Ammon's horn (tissue), 1 donor: ENCODE results near the gene UCK1.

Experiments
- DNase-seq: peaks from one replicate; pipeline ENCODE4 v3.0.0-alpha.2; 2016; ENCODE audit warnings: low spot score

UCK1 gene

GRCh38 chr9:131496844-131497405, 34.1 kb downstream of the UCK1 start:
- no peak for DNase-seq

DNA sequence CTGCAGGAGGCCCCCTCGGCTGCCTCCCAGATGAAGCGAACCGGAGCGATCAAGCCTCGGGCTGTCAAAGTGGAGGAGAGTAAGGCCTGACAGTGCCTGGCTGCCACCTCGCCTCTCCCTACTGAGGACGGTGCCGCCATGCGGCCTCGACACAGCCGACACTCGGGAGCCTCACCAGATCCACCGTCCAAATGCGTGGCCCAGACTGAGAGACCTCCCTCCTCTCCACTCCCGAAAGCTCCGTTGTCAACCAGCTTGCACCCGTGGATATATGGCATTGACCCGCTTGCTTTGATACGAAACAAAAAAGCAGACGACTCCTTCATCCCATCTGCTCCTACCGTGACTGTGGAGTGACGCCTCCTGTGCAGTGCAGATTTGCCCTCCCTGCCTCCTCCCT, 35.3 kb downstream of the UCK1 start:
- DNase-seq, result no peak

DNA sequence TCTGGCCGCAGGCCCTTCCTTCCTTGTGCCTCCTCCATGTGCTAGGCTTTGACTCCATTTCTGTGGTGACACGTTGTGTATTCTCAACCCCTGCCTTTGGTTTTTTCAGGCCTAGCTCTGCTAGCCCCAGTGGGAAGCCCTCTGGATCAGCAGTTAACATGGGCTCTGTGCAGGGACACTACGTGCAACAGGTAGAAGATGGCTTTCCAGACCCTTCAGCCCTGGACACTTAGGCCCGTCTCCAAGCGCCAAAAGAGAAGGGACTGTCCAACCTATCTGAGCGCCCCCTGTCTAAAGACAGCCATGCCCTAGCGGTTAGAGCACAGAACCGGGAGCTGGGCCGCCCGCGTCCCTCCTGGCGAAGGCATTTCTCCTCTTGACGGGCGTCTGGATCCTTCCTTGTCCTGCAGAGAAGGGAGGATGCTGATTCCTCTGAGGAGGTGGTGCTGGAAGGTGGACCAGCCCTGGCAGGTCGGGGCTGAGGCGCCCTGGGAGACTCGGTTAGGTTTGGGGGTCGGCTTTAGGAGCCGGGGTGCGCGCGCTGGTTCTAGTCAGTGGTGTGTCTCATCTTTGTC, 36.7 kb downstream of the UCK1 start:
- DNase-seq, result no peak

GRCh38 chr9:131492070-131492469, 39.0 kb downstream of the UCK1 start:
- no peak for DNase-seq

GRCh38 chr9:131491001-131491710, 39.9 kb downstream of the UCK1 start:
- no peak for DNase-seq

DNA sequence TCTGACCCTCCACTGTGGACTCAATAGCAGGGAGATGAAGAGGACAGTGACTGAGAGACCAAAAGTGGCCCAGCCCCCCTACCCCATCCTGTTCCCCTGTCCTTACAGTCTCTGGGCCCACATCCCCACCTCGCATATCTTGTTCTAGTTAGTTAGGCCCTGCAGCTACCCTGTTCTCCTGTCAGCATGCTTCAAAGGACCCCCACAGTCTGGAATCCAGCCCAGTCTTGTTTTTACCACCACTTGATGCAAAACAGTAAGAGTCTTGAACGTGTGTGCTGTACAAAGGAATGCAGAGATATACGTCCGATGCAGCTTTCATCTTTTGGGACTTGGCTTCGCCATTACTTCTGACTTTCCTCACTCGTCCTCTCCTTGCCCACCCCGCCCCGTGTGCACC, 40.5 kb downstream of the UCK1 start:
- no peak for DNase-seq

DNA sequence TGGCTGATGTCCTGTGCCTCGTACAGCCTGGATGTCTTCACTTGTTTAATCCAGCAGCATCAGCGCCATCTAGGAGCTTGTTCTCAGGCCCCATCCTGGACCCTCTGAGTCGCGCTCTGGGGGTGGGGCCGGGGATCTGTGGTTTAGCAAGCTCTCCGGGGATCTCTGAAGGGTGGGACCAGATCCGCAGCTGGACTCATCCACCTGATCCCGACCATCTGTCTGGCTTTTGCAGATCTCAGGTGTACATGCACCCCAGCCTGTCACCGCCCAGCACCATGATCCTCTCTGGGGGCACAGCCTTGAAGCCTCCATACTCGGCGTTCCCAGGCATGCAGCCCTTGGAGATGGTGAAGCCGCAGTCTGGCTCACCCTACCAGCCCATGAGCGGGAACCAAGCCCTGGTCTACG, 43.4 kb downstream of the UCK1 start:
- no peak for DNase-seq

GRCh38 chr9:131487001-131487400, 44.1 kb downstream of the UCK1 start:
- DNase-seq, result no peak

- DNase-seq, result no peak
Observed at GRCh38 chr9:131485728-131486422, 45.2 kb downstream of the UCK1 start.

GRCh38 chr9:131485206-131485605, 45.9 kb downstream of the UCK1 start:
- DNase-seq, result no peak

GRCh38 chr9:131484560-131485185, 46.4 kb downstream of the UCK1 start:
- no peak for DNase-seq

DNA sequence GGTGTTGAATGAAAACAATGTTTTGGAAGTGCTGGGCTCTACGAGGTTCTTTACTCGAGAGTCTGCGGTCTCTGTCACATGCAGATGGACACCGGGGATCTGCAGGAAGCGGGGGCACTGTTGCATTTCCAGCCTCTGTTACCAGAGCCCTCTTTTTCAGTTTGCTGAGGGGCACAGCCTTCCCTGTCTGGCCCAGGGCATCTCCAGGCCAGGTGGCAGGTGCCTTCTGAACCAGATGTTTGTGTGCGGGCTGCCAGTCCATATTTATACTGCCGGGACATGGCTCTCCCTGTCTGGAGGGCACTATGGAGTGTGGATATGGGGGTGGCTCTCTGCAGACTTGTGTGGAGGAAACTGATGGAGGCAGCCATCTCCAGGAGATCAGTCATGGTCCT, 47.0 kb downstream of the UCK1 start:
- DNase-seq, result no peak

GRCh38 chr9:131483319-131484050, 47.6 kb downstream of the UCK1 start:
- DNase-seq, result no peak

DNA sequence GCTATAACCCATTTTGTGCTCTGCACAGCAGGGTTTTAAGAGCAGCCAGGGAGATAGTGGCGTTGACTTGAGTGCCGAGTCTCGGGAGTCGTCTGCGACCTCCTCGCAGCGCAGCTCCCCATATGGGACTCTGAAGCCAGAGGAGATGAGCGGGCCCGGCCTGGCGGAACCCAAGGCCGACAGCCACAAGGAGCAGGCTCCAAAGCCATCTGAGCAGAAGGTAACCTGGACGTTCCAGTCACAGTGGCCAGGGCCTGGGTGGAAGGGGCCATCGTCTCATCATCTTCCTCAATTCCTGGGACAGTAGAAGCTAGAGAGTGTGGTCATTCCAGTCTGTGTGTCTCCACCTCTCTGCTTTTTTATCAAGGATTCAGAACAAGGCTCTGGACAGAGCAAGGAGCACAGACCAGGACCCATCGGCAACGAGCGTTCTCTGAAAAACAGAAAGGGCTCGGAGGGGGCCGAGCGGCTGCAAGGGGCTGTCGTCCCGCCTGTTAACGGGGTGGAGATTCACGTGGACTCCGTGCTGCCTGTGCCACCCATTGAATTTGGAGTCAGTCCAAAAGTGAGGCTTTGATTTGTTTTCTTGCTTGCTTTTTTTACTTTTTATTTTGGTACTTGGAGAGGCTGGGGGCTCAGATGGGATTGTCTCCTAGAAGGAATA, 48.6 kb downstream of the UCK1 start:
- no peak for DNase-seq

DNA sequence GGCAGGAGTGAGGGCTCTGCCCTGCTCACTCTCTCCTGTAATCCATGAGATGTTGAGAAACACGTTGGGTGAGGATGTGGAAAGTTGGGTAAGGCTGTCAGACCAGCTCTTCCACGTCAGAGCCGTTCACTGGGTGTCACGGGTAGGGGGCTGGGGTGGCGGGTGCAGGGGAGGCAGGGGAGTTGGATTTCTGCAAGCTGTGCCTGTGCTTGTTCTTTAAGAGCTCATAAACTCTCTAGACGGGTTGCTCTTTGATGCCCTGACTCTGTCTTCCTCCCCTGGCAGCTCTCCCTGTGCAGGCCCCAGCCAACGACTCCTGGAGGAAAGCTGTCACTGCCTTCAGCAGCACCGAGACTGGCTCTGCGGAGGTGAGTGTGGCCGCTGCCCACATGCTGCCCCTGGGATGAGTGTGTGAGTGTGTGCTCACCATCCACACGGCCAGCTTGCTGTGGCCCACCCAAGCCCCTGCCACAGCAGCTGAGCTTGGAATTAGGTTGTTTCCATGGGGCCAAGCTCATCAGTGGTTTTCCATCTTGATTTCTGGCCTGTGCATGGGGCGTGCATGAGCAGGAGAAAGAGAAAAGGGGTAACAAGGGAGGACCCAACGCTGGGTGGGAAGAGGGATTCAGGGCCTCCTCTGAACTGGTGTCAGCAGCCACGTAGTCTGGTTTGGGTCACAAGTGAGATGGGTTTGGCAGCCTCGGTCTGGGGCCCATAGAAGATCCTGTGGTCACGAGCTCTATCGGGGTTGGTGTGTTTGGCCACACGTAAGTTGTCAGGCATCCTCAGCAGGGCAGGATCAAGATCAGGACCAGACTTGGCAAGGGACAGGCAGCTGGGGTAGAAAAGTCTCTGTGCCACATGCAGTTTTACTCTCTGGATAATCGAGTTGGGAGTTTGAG, 49.4 kb downstream of the UCK1 start:
- no peak for DNase-seq

- DNase-seq, result no peak
Observed at GRCh38 chr9:131480258-131480657, 50.8 kb downstream of the UCK1 start.

DNA sequence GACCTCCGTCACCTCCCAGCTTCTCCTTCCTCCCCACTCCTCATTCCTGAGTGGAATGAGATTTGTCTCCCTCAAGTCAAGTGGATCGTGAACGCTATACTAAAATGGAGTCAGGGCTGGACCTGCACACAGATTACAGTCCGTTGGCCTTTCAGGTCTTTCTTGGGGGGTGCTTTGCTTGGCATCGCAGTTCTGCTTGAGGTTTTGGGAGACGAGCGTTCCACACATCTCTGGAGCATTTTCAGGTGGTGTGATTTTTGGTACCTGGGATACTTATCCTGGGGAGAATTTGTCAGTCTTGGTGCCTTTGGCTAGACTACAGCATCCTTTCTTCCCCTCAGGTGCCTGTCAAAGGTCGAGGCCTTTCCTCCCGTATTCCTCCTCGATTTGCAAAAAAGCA, 52.2 kb downstream of the UCK1 start:
- no peak for DNase-seq

GRCh38 chr9:131478421-131478868, 52.6 kb downstream of the UCK1 start:
- DNase-seq, result no peak

DNA sequence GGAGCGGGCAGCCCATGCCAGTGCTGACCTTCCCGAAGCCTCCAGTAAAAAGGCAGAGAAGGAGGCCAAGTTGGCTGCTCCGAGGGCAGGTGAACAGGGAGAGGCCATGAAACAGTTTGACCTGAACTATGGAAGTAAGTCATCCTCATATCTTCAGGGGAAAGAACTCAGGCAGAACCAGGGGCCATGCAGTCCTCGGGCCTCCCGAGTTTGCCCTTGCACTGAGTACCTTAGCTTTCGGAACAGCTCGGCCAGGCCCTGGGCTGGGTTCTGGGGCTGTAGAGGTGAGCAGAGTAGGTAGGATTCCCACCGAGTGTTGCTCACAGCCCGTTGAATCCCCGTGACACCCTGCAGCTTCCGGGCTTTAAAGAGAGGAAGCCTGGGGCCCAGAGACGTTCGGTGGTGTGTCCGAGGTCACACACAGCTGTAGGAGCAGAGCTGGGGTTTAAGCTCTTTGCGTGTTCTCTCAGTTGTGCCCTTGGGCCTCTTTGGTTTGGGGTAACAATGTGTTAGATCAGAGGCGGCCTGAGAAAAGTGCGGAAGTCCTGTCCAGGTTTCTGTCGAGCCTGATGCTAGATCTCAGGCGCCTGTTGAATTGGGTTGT, 53.1 kb downstream of the UCK1 start:
- DNase-seq, result no peak

DNA sequence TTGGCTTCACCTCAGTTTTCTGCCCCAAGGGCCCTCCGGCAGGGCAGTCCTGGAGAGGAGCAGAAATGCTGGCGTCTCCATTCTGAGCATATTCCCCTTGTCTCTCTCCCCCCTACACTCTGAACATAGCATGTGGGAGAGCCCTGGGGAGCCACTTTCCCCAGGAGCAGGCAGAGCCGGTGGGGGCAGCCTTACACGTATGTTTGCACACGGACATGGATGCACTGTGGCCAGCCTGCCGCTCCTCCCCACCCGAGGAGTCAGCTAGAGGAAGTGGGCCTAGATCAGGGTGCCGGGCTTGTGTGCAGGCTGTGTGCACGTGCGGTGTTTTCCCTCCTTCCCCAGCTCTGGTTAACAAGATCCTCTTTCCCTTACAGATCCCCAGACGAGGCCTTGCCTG, 53.7 kb downstream of the UCK1 start:
- DNase-seq, result peak; percentile 50
